ENCODE measurements around the gene COX11.

GRCh38 chr17:54935471-54935870 is 33.0 kb downstream of the COX11 start:
- TF ChIP-seq ZNF263 (CRISPR knock-in tag; IDR thresholded peaks at IDR 0.05; ENCODE audit: low read depth): no peak
- TF ChIP-seq NFYB (CRISPR knock-in tag; conservative IDR thresholded peaks at IDR 0.05; ENCODE audit: low read depth): no peak
- TF ChIP-seq, protein P1, sequence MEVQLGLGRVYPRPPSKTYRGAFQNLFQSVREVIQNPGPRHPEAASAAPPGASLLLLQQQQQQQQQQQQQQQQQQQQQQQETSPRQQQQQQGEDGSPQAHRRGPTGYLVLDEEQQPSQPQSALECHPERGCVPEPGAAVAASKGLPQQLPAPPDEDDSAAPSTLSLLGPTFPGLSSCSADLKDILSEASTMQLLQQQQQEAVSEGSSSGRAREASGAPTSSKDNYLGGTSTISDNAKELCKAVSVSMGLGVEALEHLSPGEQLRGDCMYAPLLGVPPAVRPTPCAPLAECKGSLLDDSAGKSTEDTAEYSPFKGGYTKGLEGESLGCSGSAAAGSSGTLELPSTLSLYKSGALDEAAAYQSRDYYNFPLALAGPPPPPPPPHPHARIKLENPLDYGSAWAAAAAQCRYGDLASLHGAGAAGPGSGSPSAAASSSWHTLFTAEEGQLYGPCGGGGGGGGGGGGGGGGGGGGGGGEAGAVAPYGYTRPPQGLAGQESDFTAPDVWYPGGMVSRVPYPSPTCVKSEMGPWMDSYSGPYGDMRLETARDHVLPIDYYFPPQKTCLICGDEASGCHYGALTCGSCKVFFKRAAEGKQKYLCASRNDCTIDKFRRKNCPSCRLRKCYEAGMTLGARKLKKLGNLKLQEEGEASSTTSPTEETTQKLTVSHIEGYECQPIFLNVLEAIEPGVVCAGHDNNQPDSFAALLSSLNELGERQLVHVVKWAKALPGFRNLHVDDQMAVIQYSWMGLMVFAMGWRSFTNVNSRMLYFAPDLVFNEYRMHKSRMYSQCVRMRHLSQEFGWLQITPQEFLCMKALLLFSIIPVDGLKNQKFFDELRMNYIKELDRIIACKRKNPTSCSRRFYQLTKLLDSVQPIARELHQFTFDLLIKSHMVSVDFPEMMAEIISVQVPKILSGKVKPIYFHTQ (CRISPR knock-in tag; IDR thresholded peaks at IDR 0.05): no peak
- TF ChIP-seq, protein P2, sequence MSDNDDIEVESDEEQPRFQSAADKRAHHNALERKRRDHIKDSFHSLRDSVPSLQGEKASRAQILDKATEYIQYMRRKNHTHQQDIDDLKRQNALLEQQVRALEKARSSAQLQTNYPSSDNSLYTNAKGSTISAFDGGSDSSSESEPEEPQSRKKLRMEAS (CRISPR knock-in tag; IDR thresholded peaks at IDR 0.05): no peak
- no peak for TF ChIP-seq CTCF (IDR thresholded peaks at IDR 0.05)
- TF ChIP-seq NR1H2 (CRISPR knock-in tag; IDR thresholded peaks at IDR 0.05): no peak
- no peak for TF ChIP-seq EMX1 (CRISPR knock-in tag; IDR thresholded peaks at IDR 0.05)
- TF ChIP-seq IRF2 (CRISPR knock-in tag; IDR thresholded peaks at IDR 0.05; ENCODE audit: borderline replicate concordance, low read depth): no peak
